BE2C (cell line): ENCODE data around the gene SH3GL1.

Source experiments
- DNase-seq: peaks from one replicate; pipeline ENCODE4 v3.0.0-alpha.2; 2020
- H3K27me3 ChIP-seq: fragments of 250-450 bp; sonication (Bioruptor Pico); 2 replicates; pipeline ENCODE4 v1.5.1; 2020; ENCODE audit warnings: mild to moderate bottlenecking
- H3K36me3 ChIP-seq: fragments of 250-450 bp; sonication (Bioruptor Pico); 2 replicates; pipeline ENCODE4 v1.5.1; 2020; ENCODE audit warnings: mild to moderate bottlenecking
- H3K4me1 ChIP-seq: fragments of 250-450 bp; sonication (Bioruptor Pico); 2 replicates; pipeline ENCODE4 v1.5.1; 2020
- H3K4me3 ChIP-seq: 2 replicates; pipeline ENCODE4 v1.5.1; 2011; ENCODE audit warnings: low read depth, low read length
- H3K9me3 ChIP-seq: fragments of 250-450 bp; sonication (Bioruptor Pico); 2 replicates; pipeline ENCODE4 v1.5.1; 2020
- TF ChIP-seq, protein P1 (sequence below): IDR thresholded peaks from 2 replicates; pipeline ENCODE4 v1.5.1; 2012; ENCODE audit warnings: mild to moderate bottlenecking, low read depth, low read length

The SH3GL1 gene

DNA sequence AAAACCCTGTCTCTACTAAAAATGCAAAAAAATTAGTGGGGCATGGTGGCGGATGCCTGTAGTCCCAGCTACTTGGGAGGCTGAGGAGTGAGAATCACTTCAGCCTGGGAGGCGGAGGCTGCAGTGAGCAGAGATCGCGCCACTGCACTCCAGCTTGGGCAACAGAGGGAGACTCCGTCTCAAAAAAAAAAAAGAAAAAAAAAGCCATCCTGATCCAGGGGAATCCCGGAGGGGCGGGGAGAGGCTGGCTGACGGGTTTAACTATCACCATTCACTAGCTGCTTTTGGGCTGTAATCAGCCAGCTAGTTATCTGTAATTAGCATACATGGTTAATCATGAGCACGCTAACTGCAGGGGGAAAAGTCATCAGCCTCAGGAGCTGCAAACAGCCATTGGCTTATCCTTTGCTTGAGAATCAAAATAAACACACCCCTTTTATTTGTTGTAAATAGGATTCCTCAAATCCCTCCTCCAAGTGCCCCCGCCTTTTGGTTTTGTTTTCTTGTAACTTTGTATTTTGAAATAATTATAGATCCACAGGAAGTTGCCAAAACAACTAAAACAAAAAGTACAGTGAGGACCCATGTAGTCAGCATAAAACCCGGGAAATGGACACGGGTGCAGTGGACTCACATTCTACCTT is 86.4 kb downstream of the SH3GL1 start:
- Histone ChIP-seq H3K4me1 (no peaks in the 10 kb centered on the region), H3K4me3 (no peak overlapping the region), H3K36me3 (peaks cover 51% of the 10 kb centered on the region), H3K9me3 (no peaks in the 10 kb centered on the region), H3K27me3 (no peaks in the 10 kb centered on the region)
- DNase-seq, result no peak
- TF ChIP-seq, protein P1, sequence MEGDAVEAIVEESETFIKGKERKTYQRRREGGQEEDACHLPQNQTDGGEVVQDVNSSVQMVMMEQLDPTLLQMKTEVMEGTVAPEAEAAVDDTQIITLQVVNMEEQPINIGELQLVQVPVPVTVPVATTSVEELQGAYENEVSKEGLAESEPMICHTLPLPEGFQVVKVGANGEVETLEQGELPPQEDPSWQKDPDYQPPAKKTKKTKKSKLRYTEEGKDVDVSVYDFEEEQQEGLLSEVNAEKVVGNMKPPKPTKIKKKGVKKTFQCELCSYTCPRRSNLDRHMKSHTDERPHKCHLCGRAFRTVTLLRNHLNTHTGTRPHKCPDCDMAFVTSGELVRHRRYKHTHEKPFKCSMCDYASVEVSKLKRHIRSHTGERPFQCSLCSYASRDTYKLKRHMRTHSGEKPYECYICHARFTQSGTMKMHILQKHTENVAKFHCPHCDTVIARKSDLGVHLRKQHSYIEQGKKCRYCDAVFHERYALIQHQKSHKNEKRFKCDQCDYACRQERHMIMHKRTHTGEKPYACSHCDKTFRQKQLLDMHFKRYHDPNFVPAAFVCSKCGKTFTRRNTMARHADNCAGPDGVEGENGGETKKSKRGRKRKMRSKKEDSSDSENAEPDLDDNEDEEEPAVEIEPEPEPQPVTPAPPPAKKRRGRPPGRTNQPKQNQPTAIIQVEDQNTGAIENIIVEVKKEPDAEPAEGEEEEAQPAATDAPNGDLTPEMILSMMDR, result no peak
